ENCODE data around the gene ACP1.

DNA sequence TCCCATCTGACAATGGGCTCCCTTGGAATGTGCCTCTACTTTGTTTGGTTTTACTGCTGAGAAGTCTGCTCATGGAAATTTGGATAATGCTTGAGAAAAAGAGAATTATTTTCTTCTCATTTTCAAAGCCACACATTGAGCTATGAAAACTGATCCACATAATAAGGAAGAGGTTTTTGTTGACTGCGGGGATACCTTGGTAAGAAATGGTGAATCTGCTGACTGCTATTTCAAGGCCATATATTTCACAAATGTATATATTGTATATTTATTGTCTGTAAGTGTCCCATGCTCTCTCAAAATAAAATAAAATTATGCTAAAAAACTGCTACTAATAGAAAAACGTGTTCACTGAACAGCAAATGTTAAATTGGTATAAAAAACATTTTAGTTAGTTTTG is 16.0 kb upstream of the ACP1 start:
- TF ChIP-seq, protein P1, sequence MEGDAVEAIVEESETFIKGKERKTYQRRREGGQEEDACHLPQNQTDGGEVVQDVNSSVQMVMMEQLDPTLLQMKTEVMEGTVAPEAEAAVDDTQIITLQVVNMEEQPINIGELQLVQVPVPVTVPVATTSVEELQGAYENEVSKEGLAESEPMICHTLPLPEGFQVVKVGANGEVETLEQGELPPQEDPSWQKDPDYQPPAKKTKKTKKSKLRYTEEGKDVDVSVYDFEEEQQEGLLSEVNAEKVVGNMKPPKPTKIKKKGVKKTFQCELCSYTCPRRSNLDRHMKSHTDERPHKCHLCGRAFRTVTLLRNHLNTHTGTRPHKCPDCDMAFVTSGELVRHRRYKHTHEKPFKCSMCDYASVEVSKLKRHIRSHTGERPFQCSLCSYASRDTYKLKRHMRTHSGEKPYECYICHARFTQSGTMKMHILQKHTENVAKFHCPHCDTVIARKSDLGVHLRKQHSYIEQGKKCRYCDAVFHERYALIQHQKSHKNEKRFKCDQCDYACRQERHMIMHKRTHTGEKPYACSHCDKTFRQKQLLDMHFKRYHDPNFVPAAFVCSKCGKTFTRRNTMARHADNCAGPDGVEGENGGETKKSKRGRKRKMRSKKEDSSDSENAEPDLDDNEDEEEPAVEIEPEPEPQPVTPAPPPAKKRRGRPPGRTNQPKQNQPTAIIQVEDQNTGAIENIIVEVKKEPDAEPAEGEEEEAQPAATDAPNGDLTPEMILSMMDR (IDR thresholded peaks at IDR 0.05; ENCODE audit: low read depth, low read length): no peak
- TF ChIP-seq EZH2phosphoT487 (IDR thresholded peaks at IDR 0.05; ENCODE audit: low read depth): no peak
